Upper lobe of right lung (tissue), 1 donor: ENCODE measurements around the gene STK40. TPM values are rescaled to one million over a fixed set of nuclear protein-coding genes. Genes with fewer than 3 reads are reported as not detected.

ENCODE experiments used
- ATAC-seq: fragments of 200-7000 bp; cut with Tn5 transposase; one replicate; pipeline ENCODE4 v1.9.1; 2020; ENCODE audit warnings: mild to moderate bottlenecking, moderate library complexity
- DNase-seq: peaks from one replicate; pipeline ENCODE4 v3.0.0-alpha.2; 2020
- H3K27ac ChIP-seq: fragments of 200-600 bp; one replicate; pipeline ENCODE4 v1.8.0; 2022
- H3K27me3 ChIP-seq: fragments of 200-600 bp; one replicate; pipeline ENCODE4 v1.8.0; 2022; ENCODE audit warnings: mild to moderate bottlenecking
- H3K36me3 ChIP-seq: fragments of 200-600 bp; one replicate; pipeline ENCODE4 v1.8.0; 2022
- H3K4me1 ChIP-seq: fragments of 200-600 bp; one replicate; pipeline ENCODE4 v1.8.0; 2022
- H3K4me3 ChIP-seq: fragments of 200-600 bp; one replicate; pipeline ENCODE4 v1.8.0; 2022; ENCODE audit warnings: mild to moderate bottlenecking
- H3K9me3 ChIP-seq: fragments of 200-600 bp; one replicate; pipeline ENCODE4 v1.8.0; 2022
- intact Hi-C: fragments of 100-400 bp; cut with DNase I; formaldehyde crosslinking; loops from one replicate; pipeline ENCODE4 v1.11.0; 2022
- total RNA-seq: library from RNA; stranded (reverse); fragmentation: NEBNext Ultra II Directional; extraction: Animal tissue kit (Norgen Biotek cat#: 25700); gene quantifications from one replicate; pipeline ENCODE4 v1.2.1, GENCODE V29; 2021
- TF ChIP-seq, protein P1 (sequence below): fragments of 200-600 bp; IDR thresholded peaks from one replicate; pipeline ENCODE4 v1.8.0; 2022; ENCODE audit warnings: antibody characterized with exemption
- donor health status: DM: no; HTN: yes; CAD: no; lungs with severe emphysema.

STK40 gene
- total RNA-seq, 1 donor from 2014 or later, result 78.9 TPM

DNA sequence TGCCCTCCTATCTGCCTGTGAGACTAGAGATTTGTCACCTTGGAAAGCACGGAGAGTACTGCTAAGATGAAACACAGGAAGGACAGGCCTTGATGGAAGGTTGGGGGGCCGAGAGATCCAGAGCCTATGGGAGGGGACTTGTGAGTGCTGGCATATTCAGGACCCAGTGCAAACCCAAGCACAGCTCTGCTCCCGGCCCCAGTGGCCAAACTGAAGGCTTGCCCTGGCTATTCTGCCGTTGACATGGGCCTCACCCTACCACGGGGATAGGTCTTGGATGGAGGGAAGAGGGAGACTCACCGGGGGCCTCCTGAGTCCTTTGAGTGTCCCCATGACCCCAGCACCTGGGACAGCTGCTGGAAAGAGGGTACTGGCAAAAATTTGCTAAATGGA lies 57.6 kb downstream of the STK40 start:
- intact Hi-C loops, result no loop called here
- Histone ChIP-seq H3K4me3 (no peak overlapping the region), H3K27me3 (no peaks in the 10 kb centered on the region), H3K9me3 (no peaks in the 10 kb centered on the region), H3K27ac (no peak overlapping the region), H3K4me1 (peaks cover 17% of the 10 kb centered on the region), H3K36me3 (no peaks in the 10 kb centered on the region)
- DNase-seq, result no peak
- TF ChIP-seq, protein P1, sequence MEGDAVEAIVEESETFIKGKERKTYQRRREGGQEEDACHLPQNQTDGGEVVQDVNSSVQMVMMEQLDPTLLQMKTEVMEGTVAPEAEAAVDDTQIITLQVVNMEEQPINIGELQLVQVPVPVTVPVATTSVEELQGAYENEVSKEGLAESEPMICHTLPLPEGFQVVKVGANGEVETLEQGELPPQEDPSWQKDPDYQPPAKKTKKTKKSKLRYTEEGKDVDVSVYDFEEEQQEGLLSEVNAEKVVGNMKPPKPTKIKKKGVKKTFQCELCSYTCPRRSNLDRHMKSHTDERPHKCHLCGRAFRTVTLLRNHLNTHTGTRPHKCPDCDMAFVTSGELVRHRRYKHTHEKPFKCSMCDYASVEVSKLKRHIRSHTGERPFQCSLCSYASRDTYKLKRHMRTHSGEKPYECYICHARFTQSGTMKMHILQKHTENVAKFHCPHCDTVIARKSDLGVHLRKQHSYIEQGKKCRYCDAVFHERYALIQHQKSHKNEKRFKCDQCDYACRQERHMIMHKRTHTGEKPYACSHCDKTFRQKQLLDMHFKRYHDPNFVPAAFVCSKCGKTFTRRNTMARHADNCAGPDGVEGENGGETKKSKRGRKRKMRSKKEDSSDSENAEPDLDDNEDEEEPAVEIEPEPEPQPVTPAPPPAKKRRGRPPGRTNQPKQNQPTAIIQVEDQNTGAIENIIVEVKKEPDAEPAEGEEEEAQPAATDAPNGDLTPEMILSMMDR, result no peak
- ATAC-seq, result no peak

DNA sequence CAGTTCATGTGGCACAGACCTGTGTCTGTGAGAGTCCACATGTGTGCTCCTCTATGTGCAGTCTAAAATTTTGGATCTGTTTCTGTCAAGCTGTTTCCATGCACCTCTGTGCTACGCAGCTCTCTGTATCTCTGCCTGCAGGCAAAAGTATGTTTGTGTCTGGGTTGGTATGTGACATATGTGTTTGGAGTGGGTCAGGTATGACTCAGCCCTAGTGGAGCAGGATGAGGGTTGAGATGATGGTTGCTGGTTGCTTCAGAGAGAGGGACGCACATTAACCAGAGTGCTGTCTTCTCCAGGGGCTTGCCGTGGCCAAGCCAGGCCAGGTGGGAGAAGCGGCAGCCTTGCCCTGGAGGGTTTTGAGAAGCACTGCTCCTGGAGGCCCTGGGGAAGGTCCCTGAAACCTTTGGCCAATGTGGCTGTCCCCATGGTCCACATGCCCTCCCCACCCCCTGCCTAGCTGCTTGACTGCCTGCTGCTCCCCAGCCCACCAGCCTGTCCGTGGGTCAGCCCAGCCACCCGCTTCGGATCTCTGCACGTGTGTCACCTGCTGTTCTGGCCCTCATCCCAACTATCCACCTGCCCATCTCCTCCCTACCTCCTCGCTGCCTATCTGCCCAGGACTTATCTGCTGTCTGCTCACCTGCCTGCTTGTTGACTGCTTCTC lies 58.2 kb downstream of the STK40 start:
- H3K27me3 ChIP-seq, result no peaks in the 10 kb centered on the region
- no peak overlapping the region for H3K27ac ChIP-seq
- peaks cover 21% of the 10 kb centered on the region for H3K4me1 ChIP-seq
- TF ChIP-seq, protein P1, result no peak
- H3K36me3 ChIP-seq, result no peaks in the 10 kb centered on the region
- no peak overlapping the region for H3K4me3 ChIP-seq
- DNase-seq (no peak), ATAC-seq (peak; percentile 7)
- H3K9me3 ChIP-seq, result no peaks in the 10 kb centered on the region
- intact Hi-C loops, result no loop called here

DNA sequence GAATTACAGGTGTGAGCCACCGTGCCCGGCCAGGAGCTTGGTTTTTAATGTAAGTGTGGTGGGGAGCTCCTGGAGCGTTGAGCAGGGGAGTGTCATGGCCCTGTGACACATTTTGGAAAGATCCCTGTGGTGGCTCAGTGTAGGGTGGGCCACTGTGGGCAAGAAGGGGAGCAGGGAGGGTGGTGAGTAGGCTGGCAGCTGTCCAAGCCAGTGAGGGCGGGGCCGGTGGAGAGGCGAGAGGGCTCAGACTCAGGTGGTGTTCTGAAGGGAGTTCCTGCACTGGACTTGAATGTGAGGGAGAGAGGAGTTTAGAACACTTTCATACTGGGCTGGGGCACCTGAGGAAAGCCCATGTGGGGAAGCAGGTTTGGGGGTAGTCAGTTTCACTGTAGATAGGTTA lies 59.2 kb downstream of the STK40 start:
- Histone ChIP-seq H3K36me3 (no peaks in the 10 kb centered on the region), H3K4me1 (peaks cover 29% of the 10 kb centered on the region), H3K27me3 (no peaks in the 10 kb centered on the region), H3K9me3 (no peaks in the 10 kb centered on the region), H3K27ac (no peak overlapping the region), H3K4me3 (no peak overlapping the region)
- intact Hi-C loops, result no loop called here
- ATAC-seq (no peak), DNase-seq (no peak)
- TF ChIP-seq, protein P1, result no peak

DNA sequence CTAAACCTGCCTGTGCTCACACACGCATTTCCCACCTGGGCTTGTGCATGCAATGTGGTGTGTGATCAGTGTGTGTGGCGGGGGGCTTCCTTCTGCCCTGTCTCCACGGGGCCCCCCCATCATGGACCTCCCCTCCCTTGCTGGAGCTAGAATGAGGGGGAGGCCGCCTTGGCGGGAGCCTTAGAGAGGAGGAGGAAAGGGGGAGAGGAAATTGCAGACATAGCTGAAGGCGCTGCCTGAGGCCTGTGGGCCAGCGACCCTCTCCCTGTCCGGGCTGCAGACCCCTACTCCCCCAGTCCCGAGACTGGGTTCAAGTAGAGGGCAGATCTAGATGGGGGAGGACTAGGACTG lies 61.4 kb downstream of the STK40 start:
- Histone ChIP-seq H3K27ac (peak overlapping the region; percentile 75), H3K36me3 (no peaks in the 10 kb centered on the region), H3K27me3 (no peaks in the 10 kb centered on the region), H3K4me1 (peaks cover 37% of the 10 kb centered on the region), H3K9me3 (no peaks in the 10 kb centered on the region), H3K4me3 (peak overlapping the region; percentile 78)
- DNase-seq (no peak), ATAC-seq (no peak)
- TF ChIP-seq, protein P1, result no peak
- intact Hi-C loops, result no loop called here

DNA sequence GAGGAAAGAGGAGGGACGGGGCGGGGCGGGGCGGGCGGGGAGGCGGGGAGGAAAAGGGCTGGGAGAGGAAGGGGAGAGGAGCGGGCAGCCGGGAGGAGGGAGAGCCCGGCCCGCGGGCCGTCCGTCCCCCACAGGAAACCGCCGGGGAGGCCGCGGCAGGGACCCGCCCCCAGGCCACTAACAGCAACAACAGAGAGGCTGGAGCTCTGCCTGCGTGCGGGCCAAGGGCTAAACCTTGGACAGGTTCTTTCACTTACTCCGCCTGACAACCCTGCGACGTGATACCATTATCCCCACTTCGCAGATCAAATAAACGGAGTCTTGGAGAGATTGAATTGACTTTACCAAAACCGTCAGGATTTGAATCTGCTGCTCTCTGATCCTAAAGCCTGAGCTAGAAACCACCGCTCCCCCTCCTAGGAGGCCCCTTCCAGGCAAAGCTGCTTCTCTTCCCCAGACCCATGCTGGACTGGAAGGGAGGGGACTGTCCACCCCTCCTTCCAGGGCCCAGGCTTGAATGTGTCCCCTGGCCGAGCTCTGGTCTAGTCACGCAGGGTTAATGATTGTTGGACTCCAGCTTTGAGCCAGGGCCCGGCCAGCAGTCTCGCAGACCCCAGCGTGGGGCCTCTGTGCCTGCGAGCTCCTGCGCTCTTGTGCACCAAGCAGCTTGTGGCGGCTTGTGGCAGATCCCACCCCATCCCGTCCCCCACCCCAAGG lies 61.9 kb downstream of the STK40 start, which contains the start of gene EVA1B:
TSS of gene EVA1B (minus strand) at position 10 of the 717 bp plus-strand sequence. CDS start 608 bp downstream, outside the sequence.
- H3K36me3 ChIP-seq, result no peaks in the 10 kb centered on the region
- H3K27ac ChIP-seq, result peak within 1 kb of the TSS; percentile 75
- no peaks in the 10 kb centered on the region for H3K9me3 ChIP-seq
- intact Hi-C loops, result no loop called here
- H3K4me1 ChIP-seq, result peaks cover 32% of the 10 kb centered on the region
- peak; percentile 82 for DNase-seq
- TF ChIP-seq, protein P1, result no peak
- peak; percentile 66 for ATAC-seq
- no peaks in the 10 kb centered on the region for H3K27me3 ChIP-seq
- peak within 1 kb of the TSS; percentile 78 for H3K4me3 ChIP-seq
